Activated CD4-positive, alpha-beta T cell treated with anti-CD3 and anti-CD28 coated beads, Interleukin-2, amount 10 ng/mL, durations not matched to agents 24 days and 14 days (primary cell): ENCODE results near the gene FHOD1. TPM values are rescaled to one million over a fixed set of nuclear protein-coding genes. Genes with fewer than 3 reads are reported as not detected.

Experiments
- DNase-seq: peaks from one replicate; pipeline ENCODE4 v3.0.0; 2022
- H3K27ac Mint-ChIP-seq: one replicate; pipeline ENCODE4 v1.8.0; 2022; ENCODE audit warnings: mild to moderate bottlenecking, mixed read lengths
- H3K27me3 Mint-ChIP-seq: one replicate; pipeline ENCODE4 v1.8.0; 2022; ENCODE audit warnings: mixed read lengths
- H3K36me3 Mint-ChIP-seq: one replicate; pipeline ENCODE4 v1.8.0; 2022; ENCODE audit warnings: low read depth, mild to moderate bottlenecking, mixed read lengths
- H3K4me1 Mint-ChIP-seq: one replicate; pipeline ENCODE4 v1.8.0; 2021; ENCODE audit warnings: mixed read lengths
- H3K4me3 Mint-ChIP-seq: one replicate; pipeline ENCODE4 v1.8.0; 2022; ENCODE audit warnings: mild to moderate bottlenecking, moderate library complexity, mixed read lengths
- H3K9me3 Mint-ChIP-seq: one replicate; pipeline ENCODE4 v1.8.0; 2021; ENCODE audit warnings: mixed read lengths
- intact Hi-C: fragments of 100-400 bp; cut with micrococcal nuclease; formaldehyde crosslinking; loops from one replicate; pipeline ENCODE4 v1.15.1; 2023
- total RNA-seq: library from RNA; stranded (reverse); gene quantifications from 2 replicates; pipeline ENCODE4 v1.2.3, GENCODE V29; 2022

Gene FHOD1
- total RNA-seq, 1 donor from 2014 or later, result 128 TPM

GRCh38 chr16:67228034-67228785 is 19.1 kb downstream of the FHOD1 start:
- H3K4me1 Mint-ChIP-seq, result peaks cover 41% of the 10 kb centered on the region
- intact Hi-C loops, result loop anchor here (2.0 kb wide), 1 partner anchor 433 kb away; the partner anchor contains the start of genes ACD and PARD6A
- peaks cover 51% of the 10 kb centered on the region for H3K36me3 Mint-ChIP-seq

GRCh38 chr16:67227567-67227921 is 19.7 kb downstream of the FHOD1 start:
- peaks cover 49% of the 10 kb centered on the region for H3K36me3 Mint-ChIP-seq
- H3K9me3 Mint-ChIP-seq, result no peaks in the 10 kb centered on the region
- no peak for DNase-seq
- peak overlapping the region; percentile 98 for H3K4me3 Mint-ChIP-seq
- peaks cover 43% of the 10 kb centered on the region for H3K4me1 Mint-ChIP-seq
- intact Hi-C loops, result loop anchor here (1.0 kb wide), 2 partner anchors 9 to 17 kb away; no protein-coding TSS in a partner anchor
- peak overlapping the region; percentile 98 for H3K27ac Mint-ChIP-seq
- no peaks in the 10 kb centered on the region for H3K27me3 Mint-ChIP-seq

More at GRCh38 chr16:67228034-67228785, 19.1 kb downstream of the FHOD1 start:
- H3K27me3 Mint-ChIP-seq, result no peaks in the 10 kb centered on the region
- no peak for DNase-seq
- H3K4me3 Mint-ChIP-seq, result peak overlapping the region; percentile 98
- no peaks in the 10 kb centered on the region for H3K9me3 Mint-ChIP-seq
- H3K27ac Mint-ChIP-seq, result peak overlapping the region; percentile 98

GRCh38 chr16:67226804-67227566 is 20.3 kb downstream of the FHOD1 start, which contains the start of gene TMEM208:
TSS of gene TMEM208 (plus strand) at chr16:67227130. CDS start at chr16:67227219, 89 bp downstream.
- H3K27ac Mint-ChIP-seq, result peak within 1 kb of the TSS; percentile 98
- H3K4me3 Mint-ChIP-seq, result peak within 1 kb of the TSS; percentile 98
- H3K36me3 Mint-ChIP-seq, result peaks cover 47% of the 10 kb centered on the region
- intact Hi-C loops, result loop anchor here (1.0 kb wide), 3 partner anchors 9 to 35 kb away; partner anchors contain the start of gene E2F4
- H3K9me3 Mint-ChIP-seq, result no peaks in the 10 kb centered on the region
- DNase-seq, result peak; percentile 100
- H3K4me1 Mint-ChIP-seq, result peaks cover 43% of the 10 kb centered on the region
- H3K27me3 Mint-ChIP-seq, result no peaks in the 10 kb centered on the region

GRCh38 chr16:67226295-67226803 is 20.9 kb downstream of the FHOD1 start:
- intact Hi-C loops, result loop anchor here (1.0 kb wide), 1 partner anchor 34 kb away; the partner anchor contains the start of gene E2F4
- peak overlapping the region; percentile 98 for H3K4me3 Mint-ChIP-seq
- H3K27ac Mint-ChIP-seq, result peak overlapping the region; percentile 98
- H3K36me3 Mint-ChIP-seq, result peaks cover 43% of the 10 kb centered on the region
- H3K4me1 Mint-ChIP-seq, result peaks cover 43% of the 10 kb centered on the region
- no peaks in the 10 kb centered on the region for H3K27me3 Mint-ChIP-seq
- DNase-seq, result peak; percentile 69
- H3K9me3 Mint-ChIP-seq, result no peaks in the 10 kb centered on the region

- no peaks in the 10 kb centered on the region for H3K9me3 Mint-ChIP-seq
- peaks cover 43% of the 10 kb centered on the region for H3K4me1 Mint-ChIP-seq
- peaks cover 20% of the 10 kb centered on the region for H3K36me3 Mint-ChIP-seq
- H3K27me3 Mint-ChIP-seq, result no peaks in the 10 kb centered on the region
- peak overlapping the region; percentile 35 for H3K27ac Mint-ChIP-seq
- H3K4me3 Mint-ChIP-seq, result no peak overlapping the region
- DNase-seq, result no peak
- intact Hi-C loops, result no loop called here
Observed at GRCh38 chr16:67223992-67224391, 23.3 kb downstream of the FHOD1 start.

GRCh38 chr16:67216612-67217490 is 30.4 kb downstream of the FHOD1 start:
- no peaks in the 10 kb centered on the region for H3K9me3 Mint-ChIP-seq
- H3K27ac Mint-ChIP-seq, result no peak overlapping the region
- DNase-seq, result no peak
- H3K36me3 Mint-ChIP-seq, result no peaks in the 10 kb centered on the region
- intact Hi-C loops, result no loop called here
- H3K27me3 Mint-ChIP-seq, result no peaks in the 10 kb centered on the region
- peaks cover 8% of the 10 kb centered on the region for H3K4me1 Mint-ChIP-seq
- no peak overlapping the region for H3K4me3 Mint-ChIP-seq

GRCh38 chr16:67215706-67216105 is 31.6 kb downstream of the FHOD1 start:
- no peak overlapping the region for H3K4me3 Mint-ChIP-seq
- H3K27ac Mint-ChIP-seq, result no peak overlapping the region
- DNase-seq, result no peak
- no peaks in the 10 kb centered on the region for H3K9me3 Mint-ChIP-seq
- no peaks in the 10 kb centered on the region for H3K36me3 Mint-ChIP-seq
- H3K4me1 Mint-ChIP-seq, result peaks cover 8% of the 10 kb centered on the region
- intact Hi-C loops, result no loop called here
- H3K27me3 Mint-ChIP-seq, result no peaks in the 10 kb centered on the region

GRCh38 chr16:67213197-67214019 is 33.9 kb downstream of the FHOD1 start:
- H3K27ac Mint-ChIP-seq, result no peak overlapping the region
- peaks cover 8% of the 10 kb centered on the region for H3K4me1 Mint-ChIP-seq
- no peaks in the 10 kb centered on the region for H3K36me3 Mint-ChIP-seq
- no peaks in the 10 kb centered on the region for H3K9me3 Mint-ChIP-seq
- DNase-seq, result no peak
- H3K27me3 Mint-ChIP-seq, result no peaks in the 10 kb centered on the region
- no peak overlapping the region for H3K4me3 Mint-ChIP-seq
- intact Hi-C loops, result no loop called here

GRCh38 chr16:67212766-67213165 is 34.5 kb downstream of the FHOD1 start:
- no peak for DNase-seq

GRCh38 chr16:67211674-67212073 is 35.6 kb downstream of the FHOD1 start:
- Mint-ChIP-seq H3K36me3 (no peaks in the 10 kb centered on the region), H3K9me3 (no peaks in the 10 kb centered on the region), H3K4me3 (no peak overlapping the region), H3K27me3 (no peaks in the 10 kb centered on the region), H3K4me1 (peaks cover 2% of the 10 kb centered on the region), H3K27ac (no peak overlapping the region)
- intact Hi-C loops, result no loop called here
- no peak for DNase-seq

More at GRCh38 chr16:67212766-67213165, 34.5 kb downstream of the FHOD1 start:
- Mint-ChIP-seq H3K4me1 (peaks cover 7% of the 10 kb centered on the region), H3K27ac (no peak overlapping the region), H3K4me3 (no peak overlapping the region), H3K27me3 (no peaks in the 10 kb centered on the region), H3K36me3 (no peaks in the 10 kb centered on the region), H3K9me3 (no peaks in the 10 kb centered on the region)
- intact Hi-C loops, result no loop called here

GRCh38 chr16:67210069-67210937 is 37.0 kb downstream of the FHOD1 start:
- Mint-ChIP-seq H3K4me3 (no peak overlapping the region), H3K27ac (peak overlapping the region; percentile 20), H3K36me3 (peaks cover 4% of the 10 kb centered on the region), H3K4me1 (no peaks in the 10 kb centered on the region), H3K27me3 (no peaks in the 10 kb centered on the region), H3K9me3 (no peaks in the 10 kb centered on the region)
- intact Hi-C loops, result no loop called here
- DNase-seq, result no peak

- H3K27ac Mint-ChIP-seq, result no peak overlapping the region
- no peaks in the 10 kb centered on the region for H3K27me3 Mint-ChIP-seq
- H3K9me3 Mint-ChIP-seq, result no peaks in the 10 kb centered on the region
Observed at GRCh38 chr16:67209565-67209964, 37.7 kb downstream of the FHOD1 start.

More at GRCh38 chr16:67209565-67209964, 37.7 kb downstream of the FHOD1 start:
- intact Hi-C loops, result no loop called here
- H3K4me1 Mint-ChIP-seq, result no peaks in the 10 kb centered on the region
- H3K36me3 Mint-ChIP-seq, result peaks cover 4% of the 10 kb centered on the region
- H3K4me3 Mint-ChIP-seq, result no peak overlapping the region
- DNase-seq, result no peak
